Measurements from ENCODE around the gene RETSAT. TPM values are rescaled to one million over a fixed set of nuclear protein-coding genes. Genes with fewer than 3 reads are reported as not detected.

The RETSAT gene
- polyA plus RNA-seq (ENCODE audit: insufficient read length in 3 of 3) = 10 to 100 TPM; 14.2 to 26.0 (median 25.2) TPM

- DNase-seq (ENCODE audit: low read depth in 3 of 3, low spot score in 2 of 3) = peak; percentile 97 to 99 (median 98)
Measured at GRCh38 chr2:85354286-85355072, at the start of gene RETSAT, which contains the start of gene ELMOD3. TSS of gene RETSAT (minus strand) at chr2:85354528. CDS start at chr2:85354507, 21 bp downstream. TSS of gene ELMOD3 (plus strand) at chr2:85354769. CDS start at chr2:85357199, 2,430 bp downstream.

- DNase-seq (ENCODE audit: low read depth in 3 of 3, low spot score in 2 of 3) = no peak
Measured at GRCh38 chr2:85401844-85402243, 47.5 kb upstream of the RETSAT start.

GRCh38 chr2:85401464-85401805 is 47.1 kb upstream of the RETSAT start:
- no peak for DNase-seq (ENCODE audit: low read depth in 3 of 3, low spot score in 2 of 3)

DNA sequence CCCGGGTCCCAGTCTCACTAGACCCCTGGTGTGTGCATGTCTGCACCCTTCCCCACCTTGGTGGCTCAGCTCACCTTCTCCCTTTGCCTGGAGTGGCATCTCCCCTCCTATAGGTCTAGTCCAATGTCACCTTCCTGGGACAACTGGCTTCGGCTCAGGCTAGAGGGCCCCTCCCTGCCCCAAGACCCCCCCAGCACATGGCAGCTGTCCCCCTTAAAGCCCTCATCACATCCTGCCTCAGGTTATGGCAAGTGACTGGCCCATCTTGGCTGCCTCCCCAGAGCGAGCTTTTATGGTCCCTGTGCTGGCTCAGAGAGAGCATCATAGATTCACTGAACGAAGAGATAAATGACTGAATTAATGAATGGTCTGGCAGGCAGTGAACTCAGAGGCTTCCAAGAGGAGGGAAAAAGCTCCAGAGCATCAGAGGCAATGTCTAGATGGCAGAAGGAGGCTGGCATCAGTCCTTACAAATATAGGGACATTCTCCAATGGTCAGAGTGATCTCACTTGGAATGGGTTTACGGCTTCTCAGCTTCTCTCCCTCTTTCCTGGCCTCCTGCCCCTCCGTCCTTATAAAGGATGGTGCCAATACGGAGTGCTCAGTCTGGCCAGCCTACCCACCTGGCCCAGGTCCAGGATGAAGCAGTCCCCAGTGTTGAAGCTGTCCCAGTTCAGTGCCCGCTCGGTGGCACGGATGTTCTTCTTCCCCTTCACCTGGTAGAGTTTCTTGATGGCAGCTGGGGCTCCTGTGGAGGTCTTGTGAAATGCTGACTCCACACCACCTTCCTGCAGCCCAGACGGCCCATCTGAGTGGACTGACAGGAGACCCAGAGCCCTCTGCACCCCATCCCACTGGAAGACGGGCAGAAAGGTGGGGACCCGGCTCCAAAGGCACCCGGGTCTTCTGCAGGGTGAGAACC is 46.5 kb upstream of the RETSAT start:
- no peak for DNase-seq (ENCODE audit: low read depth in 3 of 3, low spot score in 2 of 3)

GRCh38 chr2:85400023-85400422 is 45.7 kb upstream of the RETSAT start:
- no peak for DNase-seq (ENCODE audit: low read depth in 3 of 3, low spot score in 2 of 3)

DNA sequence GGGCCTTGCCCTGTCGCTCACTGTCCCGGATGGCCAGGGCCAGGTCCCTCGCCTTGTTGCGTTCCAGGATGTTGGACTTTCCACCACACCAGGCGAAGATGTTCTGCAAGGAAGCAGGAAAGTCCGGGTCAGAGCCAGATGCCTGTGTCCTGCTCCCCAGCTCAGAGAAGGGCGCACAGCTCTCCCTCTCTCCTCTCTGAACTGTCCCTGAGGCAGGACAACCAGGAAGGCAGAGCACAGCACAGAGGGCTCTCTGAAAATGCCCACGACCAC is 44.8 kb upstream of the RETSAT start:
- no peak for DNase-seq (ENCODE audit: low read depth in 3 of 3, low spot score in 2 of 3)

GRCh38 chr2:85398426-85399182 is 44.3 kb upstream of the RETSAT start:
- DNase-seq (ENCODE audit: low read depth in 3 of 3, low spot score in 2 of 3) = no peak

- no peak for DNase-seq (ENCODE audit: low read depth in 3 of 3, low spot score in 2 of 3)
Measured at GRCh38 chr2:85397925-85398331, 43.6 kb upstream of the RETSAT start.

DNA sequence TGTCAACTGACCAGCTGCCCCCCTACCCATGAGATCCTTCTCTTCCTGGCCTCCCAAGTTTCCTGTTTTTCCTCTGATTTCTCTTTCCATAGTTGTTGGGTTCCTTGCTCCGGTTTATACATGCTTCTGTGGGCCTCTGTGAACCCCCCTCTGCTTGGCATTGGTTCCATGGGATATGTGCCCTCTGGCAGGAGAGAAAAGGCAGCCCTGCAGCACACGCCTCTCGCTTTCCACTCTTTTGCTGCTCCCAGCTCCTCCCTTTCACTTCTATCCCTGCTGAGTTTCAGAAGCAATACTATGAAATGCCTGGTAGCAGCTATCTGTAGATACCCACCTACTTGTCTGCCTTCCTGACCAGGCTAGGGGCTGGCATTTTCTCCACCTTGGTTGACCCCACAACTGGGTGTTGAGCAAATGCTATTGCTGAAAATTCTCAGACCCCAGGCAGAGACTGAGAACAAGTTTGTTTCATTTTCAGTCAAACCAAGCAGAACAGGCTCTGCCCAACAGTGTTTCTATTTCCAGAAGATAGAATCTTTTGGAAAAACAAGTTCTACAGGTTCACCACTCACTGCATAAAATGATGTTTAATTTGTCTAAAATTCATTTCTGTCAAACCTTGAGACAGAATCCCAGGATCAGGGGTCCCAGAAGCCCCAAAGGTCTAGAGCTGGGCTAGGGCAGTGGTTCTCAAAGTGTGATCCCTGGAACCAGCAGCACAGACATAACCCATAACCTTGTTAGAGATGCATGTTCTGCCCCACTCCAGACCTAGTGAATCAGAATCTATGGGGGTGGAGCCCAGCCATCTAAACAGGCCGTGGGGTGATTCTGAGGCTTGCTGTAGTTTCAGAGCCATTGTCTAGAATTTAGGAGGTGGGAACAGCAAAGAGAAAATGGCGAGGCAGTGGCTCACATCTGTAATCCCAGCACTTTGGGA is 42.5 kb upstream of the RETSAT start:
- no peak for DNase-seq (ENCODE audit: low read depth in 3 of 3, low spot score in 2 of 3)

GRCh38 chr2:85395912-85396475 is 41.7 kb upstream of the RETSAT start:
- DNase-seq (ENCODE audit: low read depth in 3 of 3, low spot score in 2 of 3) = no peak

DNA sequence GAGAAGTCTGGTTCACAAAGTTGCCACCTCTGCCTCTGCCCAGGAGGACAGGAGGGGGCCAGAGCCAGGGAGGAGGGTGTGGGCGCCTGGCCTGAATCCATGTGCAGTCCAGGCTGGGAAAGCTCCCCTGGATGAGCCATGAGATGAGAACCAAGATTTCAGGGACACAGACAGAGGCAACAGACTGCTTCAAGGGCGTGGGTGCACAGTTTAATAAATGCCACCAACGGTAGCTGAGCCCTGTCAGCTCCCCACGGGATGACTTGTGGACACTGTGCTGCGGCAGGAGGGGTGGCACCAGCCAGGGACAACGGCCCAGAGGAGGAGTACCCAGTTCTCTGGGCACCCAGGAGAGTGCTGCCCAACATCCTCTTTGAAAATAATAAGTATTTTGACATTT is 40.6 kb upstream of the RETSAT start:
- no peak for DNase-seq (ENCODE audit: low read depth in 3 of 3, low spot score in 2 of 3)

- DNase-seq (ENCODE audit: low read depth in 3 of 3, low spot score in 2 of 3) = no peak
Measured at GRCh38 chr2:85394261-85394681, 39.9 kb upstream of the RETSAT start.

GRCh38 chr2:85393836-85394235 is 39.5 kb upstream of the RETSAT start:
- DNase-seq (ENCODE audit: low read depth in 3 of 3, low spot score in 2 of 3) = no peak

DNA sequence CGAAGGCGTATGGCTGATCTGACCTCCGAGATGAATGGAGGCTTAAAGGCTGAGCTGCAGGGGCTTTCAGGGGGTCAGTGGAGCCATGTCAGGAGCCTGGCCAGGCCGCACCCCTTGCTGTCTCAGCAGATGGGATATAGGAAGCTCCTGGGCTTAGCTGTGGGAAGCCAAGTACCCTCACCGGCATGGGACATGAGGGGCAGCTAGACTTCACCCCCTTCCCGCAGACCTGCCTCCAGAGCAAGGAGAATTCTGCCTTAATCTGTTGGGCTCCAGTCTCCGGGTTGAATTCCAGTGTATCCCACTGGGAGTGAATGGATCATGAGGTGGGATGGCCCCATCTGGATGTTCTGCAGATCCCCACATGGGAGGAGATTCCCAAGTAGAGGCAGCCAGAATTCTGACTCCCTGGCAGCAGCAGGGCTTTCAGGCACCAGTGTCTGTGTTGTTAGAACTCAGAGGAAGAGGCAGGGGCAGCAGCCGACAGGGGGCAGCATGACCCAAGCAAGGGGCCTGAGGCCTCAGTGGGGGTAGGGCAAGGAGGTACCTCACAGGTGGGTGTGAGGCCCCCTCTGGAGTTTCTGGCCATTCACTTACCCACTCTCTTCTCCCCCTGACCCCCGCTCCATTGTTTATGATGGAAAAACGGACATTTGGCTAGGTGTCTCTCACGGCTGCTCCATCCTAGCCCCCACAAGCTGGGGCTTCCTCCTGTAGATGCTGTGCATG is 36.8 kb upstream of the RETSAT start:
- DNase-seq (ENCODE audit: low read depth in 3 of 3, low spot score in 2 of 3) = no peak

DNA sequence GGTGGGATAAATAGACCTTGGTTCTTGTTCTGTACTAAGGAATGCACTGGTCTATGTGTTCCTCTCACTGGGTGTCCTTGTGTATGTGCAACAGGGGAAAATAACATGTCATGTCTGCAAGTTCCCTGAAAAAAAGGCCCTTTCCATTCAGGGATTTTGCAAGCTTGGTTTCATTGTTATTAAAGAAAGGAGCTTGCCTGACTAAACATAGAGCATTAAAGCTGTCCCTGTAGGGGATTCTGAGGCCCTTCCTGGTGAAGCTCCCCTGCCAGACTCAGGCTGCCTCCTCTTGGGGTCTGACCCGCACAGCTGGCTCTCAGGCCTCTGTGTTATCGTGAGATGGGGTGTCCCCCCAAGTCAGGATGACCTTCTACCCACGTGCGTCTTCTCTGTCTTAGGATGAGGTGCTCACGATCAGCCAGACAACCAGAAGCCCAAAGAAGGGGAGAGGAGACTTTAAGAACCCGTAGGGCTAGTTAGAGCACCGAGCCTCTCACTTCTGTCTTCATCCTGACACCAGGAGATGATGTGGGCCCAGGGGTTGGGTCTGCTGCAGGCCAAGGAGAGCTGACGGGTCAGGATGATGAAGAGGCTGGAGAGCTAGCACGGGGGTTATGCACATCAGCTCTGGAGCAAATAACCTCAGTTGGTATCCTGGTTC is 34.7 kb upstream of the RETSAT start:
- DNase-seq (ENCODE audit: low read depth in 3 of 3, low spot score in 2 of 3) = no peak

GRCh38 chr2:85387754-85388153 is 33.4 kb upstream of the RETSAT start:
- DNase-seq (ENCODE audit: low read depth in 3 of 3, low spot score in 2 of 3) = no peak

DNA sequence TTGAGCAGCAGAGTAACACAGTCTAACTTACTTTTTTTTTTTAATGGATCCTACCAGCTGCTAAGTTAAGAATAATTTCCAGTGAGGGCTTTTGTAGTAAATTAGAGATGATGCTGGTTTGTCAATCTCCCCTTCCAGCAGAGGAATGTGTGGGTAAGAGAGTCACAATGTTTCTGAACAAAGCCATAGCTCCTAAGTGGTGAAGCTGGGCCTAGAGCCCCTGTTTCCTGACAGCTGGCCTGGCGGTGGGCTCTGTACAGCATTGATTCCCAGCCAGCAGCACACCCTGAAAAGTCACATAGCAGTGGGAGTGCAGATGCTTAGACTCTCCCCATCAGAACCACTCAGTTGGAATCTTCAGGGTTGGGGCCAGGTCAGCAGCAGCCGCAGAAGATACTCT is 31.4 kb upstream of the RETSAT start:
- DNase-seq (ENCODE audit: low read depth in 3 of 3, low spot score in 2 of 3) = no peak

DNA sequence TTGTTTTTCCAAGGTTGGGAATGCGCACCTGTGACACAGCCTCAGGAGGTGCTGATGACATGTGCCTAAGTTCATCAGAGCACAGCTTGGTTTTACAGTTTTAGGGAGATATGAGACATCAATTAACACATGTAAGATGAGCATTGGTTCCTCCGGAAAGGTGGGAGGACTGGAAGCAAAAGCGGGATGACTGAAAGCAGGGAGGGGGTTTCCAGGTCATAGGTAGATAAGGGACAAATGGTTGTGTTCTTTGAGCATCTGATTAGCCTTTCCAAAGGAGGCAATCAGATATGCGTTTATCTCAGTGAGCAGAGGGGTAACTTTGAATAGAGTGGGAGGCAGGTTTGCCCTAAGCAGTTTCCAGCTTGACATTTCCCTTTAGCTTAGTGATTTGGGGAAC is 29.5 kb upstream of the RETSAT start:
- DNase-seq (ENCODE audit: low read depth in 3 of 3, low spot score in 2 of 3) = no peak

Data from right renal cortex interstitium (tissue), 3 donors.